Stimulated activated naive B cell treated with anti-CD40 and anti-IgM and Interleukin-4, amounts not matched to agents 10 μg/mL and 1 μg/mL and 100 μg/mL, for 72 hours (primary cell): ENCODE results near the gene DNTT.

Experiments used
- ATAC-seq, 2 donors: fragments of 150-1000 bp; cut with Tn5 transposase; replicated peaks; 2 replicates each; pipeline ENCODE4 v1.10.0; 2021; ENCODE audit warnings: moderate library complexity in 1 of 2
- DNase-seq: peaks from one replicate; pipeline ENCODE4 v3.0.0; 2021
- H3K27ac Mint-ChIP-seq: one replicate; pipeline ENCODE4 v1.8.0; 2022; ENCODE audit warnings: mild to moderate bottlenecking, mixed read lengths
- H3K27me3 Mint-ChIP-seq, 2 donors: one replicate each; pipeline ENCODE4 v1.8.0; 2022; ENCODE audit warnings: mixed read lengths in 2 of 2
- H3K36me3 Mint-ChIP-seq, 2 donors: one replicate each; pipeline ENCODE4 v1.8.0; 2022; ENCODE audit warnings: mixed read lengths in 2 of 2, mild to moderate bottlenecking in 1 of 2
- H3K4me1 Mint-ChIP-seq, 2 donors: one replicate each; pipeline ENCODE4 v1.8.0; 2022; ENCODE audit warnings: mixed read lengths in 2 of 2, mild to moderate bottlenecking in 1 of 2
- H3K4me3 Mint-ChIP-seq, 2 donors: one replicate each; pipeline ENCODE4 v1.8.0; 2022; ENCODE audit warnings: mild to moderate bottlenecking in 2 of 2, mixed read lengths in 2 of 2, moderate library complexity in 1 of 2
- H3K9me3 Mint-ChIP-seq, 2 donors: one replicate each; pipeline ENCODE4 v1.8.0; 2022; ENCODE audit warnings: mixed read lengths in 2 of 2, mild to moderate bottlenecking in 1 of 2

The DNTT gene

GRCh38 chr10:96358851-96359540 is 54.8 kb downstream of the DNTT start, which contains the start of gene OPALIN:
OPALIN (minus strand) TSS chr10:96359002; CDS start chr10:96358896, 106 bp downstream.
- H3K9me3 Mint-ChIP-seq = no peaks in the 10 kb centered on the region

GRCh38 chr10:96359616-96360015 is 55.4 kb downstream of the DNTT start:
- Mint-ChIP-seq H3K9me3 (no peaks in the 10 kb centered on the region), H3K36me3 (no peaks in the 10 kb centered on the region), H3K27ac (no peak overlapping the region), H3K27me3 (peaks cover 4 to 19% of the 10 kb centered on the region in 2 donors), H3K4me3 (no peak overlapping the region), H3K4me1 (peaks cover 0 to 2% of the 10 kb centered on the region in 2 donors)
- DNase-seq = no peak
- ATAC-seq = no peak

More at GRCh38 chr10:96358851-96359540, 54.8 kb downstream of the DNTT start, which contains the start of gene OPALIN:
- Mint-ChIP-seq H3K4me1 (peaks cover 0 to 2% of the 10 kb centered on the region in 2 donors), H3K27me3 (peaks cover 4 to 19% of the 10 kb centered on the region in 2 donors), H3K27ac (no peak within 1 kb of the TSS), H3K36me3 (no peaks in the 10 kb centered on the region), H3K4me3 (no peak within 1 kb of the TSS)
- DNase-seq = no peak
- no peak for ATAC-seq

GRCh38 chr10:96360331-96360730 is 56.1 kb downstream of the DNTT start:
- no peak for ATAC-seq
- H3K27ac Mint-ChIP-seq = no peak overlapping the region

GRCh38 chr10:96360766-96361165 is 56.5 kb downstream of the DNTT start:
- Mint-ChIP-seq H3K9me3 (no peaks in the 10 kb centered on the region), H3K4me1 (peaks cover 0 to 2% of the 10 kb centered on the region in 2 donors), H3K4me3 (no peak overlapping the region), H3K27me3 (peaks cover 0 to 19% of the 10 kb centered on the region in 2 donors), H3K36me3 (no peaks in the 10 kb centered on the region), H3K27ac (no peak overlapping the region)
- no peak for DNase-seq
- no peak for ATAC-seq

More at GRCh38 chr10:96360331-96360730, 56.1 kb downstream of the DNTT start:
- DNase-seq = no peak
- Mint-ChIP-seq H3K4me3 (no peak overlapping the region), H3K27me3 (peaks cover under 1 to 19% of the 10 kb centered on the region in 2 donors), H3K9me3 (no peaks in the 10 kb centered on the region), H3K4me1 (peaks cover 0 to 2% of the 10 kb centered on the region in 2 donors), H3K36me3 (no peaks in the 10 kb centered on the region)

GRCh38 chr10:96365571-96365970 is 61.3 kb downstream of the DNTT start:
- Mint-ChIP-seq H3K27me3 (no peaks in the 10 kb centered on the region), H3K9me3 (no peaks in the 10 kb centered on the region), H3K4me3 (no peak overlapping the region), H3K27ac (no peak overlapping the region), H3K36me3 (no peaks in the 10 kb centered on the region), H3K4me1 (no peaks in the 10 kb centered on the region)
- DNase-seq = no peak
- no peak for ATAC-seq

GRCh38 chr10:96366508-96366907 is 62.3 kb downstream of the DNTT start:
- Mint-ChIP-seq H3K27me3 (no peaks in the 10 kb centered on the region), H3K27ac (no peak overlapping the region), H3K4me1 (no peaks in the 10 kb centered on the region), H3K4me3 (no peak overlapping the region), H3K36me3 (no peaks in the 10 kb centered on the region), H3K9me3 (no peaks in the 10 kb centered on the region)
- no peak for DNase-seq
- ATAC-seq = no peak

GRCh38 chr10:96367470-96367869 is 63.2 kb downstream of the DNTT start:
- Mint-ChIP-seq H3K9me3 (no peaks in the 10 kb centered on the region), H3K27me3 (no peaks in the 10 kb centered on the region), H3K4me1 (no peaks in the 10 kb centered on the region), H3K36me3 (no peaks in the 10 kb centered on the region), H3K27ac (no peak overlapping the region), H3K4me3 (no peak overlapping the region)
- ATAC-seq = no peak
- DNase-seq = no peak

- Mint-ChIP-seq H3K36me3 (no peaks in the 10 kb centered on the region), H3K4me3 (no peak overlapping the region), H3K27me3 (peaks cover 6% of the 10 kb centered on the region in 2 donors), H3K4me1 (no peaks in the 10 kb centered on the region), H3K9me3 (no peaks in the 10 kb centered on the region), H3K27ac (no peak overlapping the region)
- DNase-seq (no peak), ATAC-seq (no peak)
Measured at GRCh38 chr10:96368971-96369370, 64.7 kb downstream of the DNTT start.

- Mint-ChIP-seq H3K27me3 (peaks cover 10 to 14% of the 10 kb centered on the region in 2 donors), H3K27ac (no peak overlapping the region), H3K4me1 (peaks cover 5 to 10% of the 10 kb centered on the region in 2 donors), H3K36me3 (no peaks in the 10 kb centered on the region), H3K9me3 (no peaks in the 10 kb centered on the region), H3K4me3 (no peak overlapping the region)
- ATAC-seq = no peak
- no peak for DNase-seq
Measured at GRCh38 chr10:96369890-96370583, 65.8 kb downstream of the DNTT start.

- Mint-ChIP-seq H3K27me3 (peaks cover 10 to 14% of the 10 kb centered on the region in 2 donors), H3K9me3 (no peaks in the 10 kb centered on the region), H3K36me3 (no peaks in the 10 kb centered on the region), H3K4me3 (no peak overlapping the region), H3K27ac (no peak overlapping the region), H3K4me1 (peaks cover 9 to 15% of the 10 kb centered on the region in 2 donors)
- peak; percentile 44 to 45 for ATAC-seq
- DNase-seq = peak; percentile 20
Measured at GRCh38 chr10:96370584-96371157, 66.4 kb downstream of the DNTT start.

GRCh38 chr10:96371356-96371755 is 67.1 kb downstream of the DNTT start:
- DNase-seq = no peak
- Mint-ChIP-seq H3K4me3 (no peak overlapping the region), H3K9me3 (no peaks in the 10 kb centered on the region), H3K27me3 (peaks cover 10 to 14% of the 10 kb centered on the region in 2 donors), H3K27ac (no peak overlapping the region), H3K4me1 (peaks cover 9 to 17% of the 10 kb centered on the region in 2 donors), H3K36me3 (no peaks in the 10 kb centered on the region)
- ATAC-seq = no peak

- Mint-ChIP-seq H3K27me3 (peaks cover 13 to 14% of the 10 kb centered on the region in 2 donors), H3K4me1 (peaks cover 10 to 22% of the 10 kb centered on the region in 2 donors), H3K9me3 (no peaks in the 10 kb centered on the region), H3K4me3 (peak overlapping the region; percentile 44 to 81), H3K27ac (no peak overlapping the region), H3K36me3 (no peaks in the 10 kb centered on the region)
- ATAC-seq = no peak
- no peak for DNase-seq
Measured at GRCh38 chr10:96374004-96374403, 69.8 kb downstream of the DNTT start.

- H3K4me3 Mint-ChIP-seq = peak overlapping the region; percentile 76 to 81
- peaks cover 10 to 22% of the 10 kb centered on the region in 2 donors for H3K4me1 Mint-ChIP-seq
- DNase-seq = no peak
- H3K27me3 Mint-ChIP-seq = peaks cover 14% of the 10 kb centered on the region in 2 donors
- no peak for ATAC-seq
- H3K9me3 Mint-ChIP-seq = no peaks in the 10 kb centered on the region
- H3K36me3 Mint-ChIP-seq = no peaks in the 10 kb centered on the region
- no peak overlapping the region for H3K27ac Mint-ChIP-seq
Measured at GRCh38 chr10:96374639-96374984, 70.4 kb downstream of the DNTT start.

- peaks cover 14% of the 10 kb centered on the region in 2 donors for H3K27me3 Mint-ChIP-seq
- H3K27ac Mint-ChIP-seq = no peak overlapping the region
- H3K36me3 Mint-ChIP-seq = no peaks in the 10 kb centered on the region
- peaks cover 10 to 22% of the 10 kb centered on the region in 2 donors for H3K4me1 Mint-ChIP-seq
- peak; percentile 76 for DNase-seq
- H3K4me3 Mint-ChIP-seq = peak overlapping the region; percentile 76 to 81
- ATAC-seq = peak; percentile 79 to 81
- no peaks in the 10 kb centered on the region for H3K9me3 Mint-ChIP-seq
Measured at GRCh38 chr10:96374985-96375830, 71.0 kb downstream of the DNTT start.
